Subcutaneous adipose tissue (tissue), 4 donors: ENCODE data around the gene ZGLP1. TPM values are rescaled to one million over a fixed set of nuclear protein-coding genes. Genes with fewer than 3 reads are reported as not detected.

Experiments
- CTCF ChIP-seq: fragments of 450-650 bp; IDR thresholded peaks from one replicate; pipeline ENCODE4 v1.5.1; 2016; ENCODE audit warnings: low read depth, mild to moderate bottlenecking, control low read depth, antibody characterized with exemption, moderate library complexity
- total RNA-seq, 4 donors: library from RNA; depleted of rRNA; stranded (reverse); fragments of >200 nt; gene quantifications; one replicate each; pipeline ENCODE4 v1.1.0, GENCODE V29; 2016

Gene ZGLP1
- total RNA-seq, 4 donors from 2014 or later: 0.49 to 5.8 (median 2.2) TPM

- TF ChIP-seq CTCF: no peak
These were observed 18.6 kb downstream of the ZGLP1 start for GRCh38 chr19:10290876-10291553.

DNA sequence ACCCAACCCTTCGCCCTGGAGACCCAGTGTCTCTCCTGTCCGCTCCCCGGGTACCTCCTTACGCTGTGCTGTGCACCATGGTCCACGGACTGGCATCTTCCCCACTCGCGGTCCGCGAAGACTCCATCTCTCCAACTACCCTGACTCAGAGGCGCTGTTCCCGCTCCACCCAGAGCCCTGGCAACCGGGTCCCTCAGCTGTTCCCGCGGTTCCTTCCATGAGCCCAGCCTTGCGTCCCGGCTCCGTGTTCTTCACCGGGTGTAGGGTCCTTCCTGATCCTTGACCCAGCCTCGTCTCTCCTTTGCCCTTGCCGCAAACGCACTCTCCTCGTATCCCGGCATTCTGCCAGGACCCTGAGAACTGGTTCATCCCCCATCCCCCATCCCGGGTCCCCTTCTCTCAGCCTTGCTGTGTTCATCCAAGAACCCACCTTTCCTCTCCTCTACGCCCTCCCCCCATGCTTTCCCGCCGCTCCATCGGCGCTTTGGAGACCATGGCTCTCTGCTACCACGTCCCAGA, 19.2 kb downstream of the ZGLP1 start:
- no peak for TF ChIP-seq CTCF

- no peak for TF ChIP-seq CTCF
These were observed 19.7 kb downstream of the ZGLP1 start, which contains the start of gene ICAM5 for GRCh38 chr19:10289836-10290356. ICAM5 (plus strand) TSS chr19:10289952; CDS start chr19:10290044, 92 bp downstream.

DNA sequence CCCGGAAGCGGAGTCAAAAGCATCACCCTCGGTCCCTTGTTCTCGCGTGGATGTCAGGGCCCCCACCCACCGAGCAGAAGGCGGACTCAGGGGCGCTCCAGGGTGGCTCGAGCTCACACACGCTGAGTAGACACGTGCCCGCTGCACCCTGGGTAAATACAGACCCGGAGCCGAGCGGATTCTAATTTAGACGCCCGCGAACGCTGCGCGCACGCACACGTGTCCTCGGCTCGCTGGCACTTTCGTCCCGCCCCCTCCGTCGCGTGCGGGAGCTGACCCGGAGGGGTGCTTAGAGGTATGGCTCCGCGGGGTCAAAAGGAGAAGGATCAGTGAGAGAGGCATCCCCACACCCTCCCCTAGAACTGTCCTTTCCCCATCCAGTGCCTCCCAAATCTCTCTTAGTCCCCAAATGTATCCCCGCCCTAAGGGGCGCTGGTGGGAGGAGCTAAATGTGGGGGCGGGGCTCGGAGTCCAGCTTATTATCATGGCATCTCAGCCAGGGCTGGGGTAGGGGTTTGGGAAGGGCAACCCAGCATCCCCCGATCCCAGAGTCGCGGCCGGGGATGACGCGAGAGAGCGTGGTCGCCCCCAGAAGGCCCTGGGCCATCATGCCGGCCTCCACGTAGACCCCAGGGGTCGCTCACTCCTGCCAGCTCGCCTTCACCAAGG, 20.3 kb downstream of the ZGLP1 start:
- no peak for TF ChIP-seq CTCF

- no peak for TF ChIP-seq CTCF
These were observed 20.9 kb downstream of the ZGLP1 start for GRCh38 chr19:10288662-10289166.

DNA sequence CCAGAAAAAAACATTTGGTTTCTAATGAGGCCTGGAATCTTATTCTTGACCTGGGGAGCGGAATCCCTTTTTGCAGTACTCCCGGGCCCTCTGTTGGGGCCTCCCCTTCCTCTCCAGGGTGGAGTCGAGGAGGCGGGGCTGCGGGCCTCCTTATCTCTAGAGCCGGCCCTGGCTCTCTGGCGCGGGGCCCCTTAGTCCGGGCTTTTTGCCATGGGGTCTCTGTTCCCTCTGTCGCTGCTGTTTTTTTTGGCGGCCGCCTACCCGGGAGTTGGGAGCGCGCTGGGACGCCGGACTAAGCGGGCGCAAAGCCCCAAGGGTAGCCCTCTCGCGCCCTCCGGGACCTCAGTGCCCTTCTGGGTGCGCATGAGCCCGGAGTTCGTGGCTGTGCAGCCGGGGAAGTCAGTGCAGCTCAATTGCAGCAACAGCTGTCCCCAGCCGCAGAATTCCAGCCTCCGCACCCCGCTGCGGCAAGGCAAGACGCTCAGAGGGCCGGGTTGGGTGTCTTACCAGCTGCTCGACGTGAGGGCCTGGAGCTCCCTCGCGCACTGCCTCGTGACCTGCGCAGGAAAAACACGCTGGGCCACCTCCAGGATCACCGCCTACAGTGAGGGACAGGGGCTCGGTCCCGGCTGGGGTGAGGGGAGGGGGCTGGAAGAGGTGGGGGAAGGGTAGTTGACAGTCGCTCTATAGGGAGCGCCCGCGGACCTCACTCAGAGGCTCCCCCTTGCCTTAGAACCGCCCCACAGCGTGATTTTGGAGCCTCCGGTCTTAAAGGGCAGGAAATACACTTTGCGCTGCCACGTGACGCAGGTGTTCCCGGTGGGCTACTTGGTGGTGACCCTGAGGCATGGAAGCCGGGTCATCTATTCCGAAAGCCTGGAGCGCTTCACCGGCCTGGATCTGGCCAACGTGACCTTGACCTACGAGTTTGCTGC, 22.5 kb downstream of the ZGLP1 start, which contains the start of gene ICAM4:
TSS of gene ICAM4 (plus strand) at position 153 of the 935 bp plus-strand sequence. CDS start at position 211, 58 bp downstream.
- TF ChIP-seq CTCF: no peak
